Measurements from ENCODE around the gene DPCD. TPM values are rescaled to one million over a fixed set of nuclear protein-coding genes. Genes with fewer than 3 reads are reported as not detected.

Gene DPCD
- total RNA-seq, 1 experiment from 2014 or later: 64.2 TPM

- Histone ChIP-seq H3K27me3 (no peaks in the 10 kb centered on the region), H3K9me3 (no peaks in the 10 kb centered on the region), H3K36me3 (no peaks in the 10 kb centered on the region), H3K4me3 (no peak overlapping the region)
- no peak for DNase-seq
Measured at GRCh38 chr10:101565370-101565900, 22.7 kb upstream of the DPCD start.

GRCh38 chr10:101565936-101566332, 22.2 kb upstream of the DPCD start:
- no peak for DNase-seq
- H3K9me3 ChIP-seq: no peaks in the 10 kb centered on the region
- no peaks in the 10 kb centered on the region for H3K36me3 ChIP-seq
- H3K27me3 ChIP-seq: no peaks in the 10 kb centered on the region
- H3K4me3 ChIP-seq: no peak overlapping the region

GRCh38 chr10:101566333-101567164, 21.6 kb upstream of the DPCD start:
- Histone ChIP-seq H3K36me3 (no peaks in the 10 kb centered on the region), H3K4me3 (no peak overlapping the region), H3K27me3 (no peaks in the 10 kb centered on the region), H3K9me3 (no peaks in the 10 kb centered on the region)
- no peak for DNase-seq

DNA sequence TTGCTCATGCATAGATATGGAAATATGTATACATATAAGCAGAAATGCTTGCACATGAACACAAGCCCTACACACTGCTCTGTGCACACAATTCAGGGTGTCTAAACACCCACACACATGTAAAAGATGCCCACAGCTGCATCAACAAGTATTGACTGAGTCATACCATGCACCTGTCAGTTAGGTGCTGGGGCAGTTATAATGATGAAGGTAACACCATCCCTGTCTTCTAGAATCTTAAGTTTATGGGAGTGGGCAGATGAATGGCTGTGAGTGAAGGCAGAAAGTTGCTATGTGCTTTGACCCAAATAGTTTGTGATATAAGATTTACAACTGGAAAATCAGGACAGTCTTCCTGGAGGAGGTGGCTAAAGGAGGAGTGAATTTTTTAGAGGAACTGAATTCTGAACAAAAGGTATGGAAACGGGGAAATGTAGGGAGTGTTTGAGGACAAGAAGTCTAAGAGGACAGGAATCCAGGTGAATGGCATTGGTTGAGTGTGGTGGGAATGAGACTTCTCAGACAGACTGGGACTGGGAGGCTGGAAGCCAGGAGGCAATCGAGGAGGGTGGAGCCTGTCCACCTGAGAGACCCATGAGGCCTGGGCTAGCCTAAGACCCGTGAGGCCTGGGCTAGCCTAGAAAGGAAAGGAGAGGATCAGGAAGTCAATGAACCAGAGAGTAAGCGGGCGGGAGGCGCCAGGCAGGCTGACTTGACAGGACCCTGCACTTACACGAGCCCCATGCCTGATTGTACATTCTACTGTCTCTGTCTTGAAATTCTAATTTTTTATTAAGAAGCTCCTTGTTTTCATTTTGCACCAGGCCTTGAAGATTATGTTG, 20.7 kb upstream of the DPCD start:
- no peaks in the 10 kb centered on the region for H3K9me3 ChIP-seq

GRCh38 chr10:101568054-101568745, 19.9 kb upstream of the DPCD start:
- no peaks in the 10 kb centered on the region for H3K27me3 ChIP-seq
- peaks cover 4% of the 10 kb centered on the region for H3K9me3 ChIP-seq
- no peaks in the 10 kb centered on the region for H3K36me3 ChIP-seq
- no peak for DNase-seq
- no peak overlapping the region for H3K4me3 ChIP-seq

More for the DNA sequence above, 20.7 kb upstream of the DPCD start:
- Histone ChIP-seq H3K27me3 (no peaks in the 10 kb centered on the region), H3K36me3 (no peaks in the 10 kb centered on the region), H3K4me3 (no peak overlapping the region)
- DNase-seq: no peak

- H3K4me3 ChIP-seq: no peak overlapping the region
Measured at GRCh38 chr10:101569323-101569621, 18.8 kb upstream of the DPCD start.

DNA sequence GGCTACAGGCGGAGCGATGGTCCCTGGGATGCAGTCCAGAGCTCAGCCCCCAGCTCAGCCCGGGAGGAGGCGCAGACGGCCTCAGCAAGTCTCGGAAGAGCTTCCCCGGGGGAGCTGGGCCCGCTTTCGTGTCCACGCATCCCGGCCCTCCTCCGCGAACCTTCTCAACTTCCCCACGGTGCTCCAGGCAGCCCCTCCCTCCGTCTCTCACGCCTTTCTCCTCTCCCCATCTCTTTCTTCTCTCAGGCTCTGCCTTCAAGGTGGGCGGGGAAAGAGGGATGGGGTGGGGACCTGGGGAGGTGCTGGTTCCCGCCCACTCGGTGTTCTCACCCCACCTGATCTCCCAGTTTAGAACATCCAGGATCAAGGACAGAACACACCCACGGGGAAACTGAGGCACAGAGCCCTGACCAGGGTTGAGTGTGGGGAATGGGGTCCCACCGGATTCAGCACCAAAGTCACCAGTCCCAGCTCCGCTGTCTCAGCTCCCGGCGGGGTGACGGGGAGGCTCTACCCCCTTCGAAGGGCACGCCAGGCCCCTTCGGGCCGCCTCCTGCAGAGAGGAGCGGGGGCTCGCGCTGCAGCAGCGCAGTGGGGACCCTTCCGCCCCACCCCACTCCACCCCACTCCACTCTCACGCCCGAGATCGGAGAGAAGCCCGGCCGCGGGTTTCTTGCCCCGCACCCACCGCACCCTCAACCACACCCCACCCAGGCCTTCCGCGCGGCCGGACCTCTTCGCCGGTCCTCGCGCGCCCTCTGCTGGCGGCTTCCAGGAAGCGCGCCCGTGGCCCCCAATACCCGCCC, 18.3 kb upstream of the DPCD start:
- peak overlapping the region; percentile 59 for H3K4me3 ChIP-seq
- no peaks in the 10 kb centered on the region for H3K27me3 ChIP-seq
- peak; percentile 68 for DNase-seq
- H3K9me3 ChIP-seq: peaks cover 4% of the 10 kb centered on the region
- no peaks in the 10 kb centered on the region for H3K36me3 ChIP-seq

More at GRCh38 chr10:101569323-101569621, 18.8 kb upstream of the DPCD start:
- H3K27me3 ChIP-seq: no peaks in the 10 kb centered on the region
- DNase-seq: no peak
- no peaks in the 10 kb centered on the region for H3K36me3 ChIP-seq
- H3K9me3 ChIP-seq: peaks cover 4% of the 10 kb centered on the region

- no peak for DNase-seq
- Histone ChIP-seq H3K9me3 (peaks cover 4% of the 10 kb centered on the region), H3K27me3 (no peaks in the 10 kb centered on the region), H3K36me3 (no peaks in the 10 kb centered on the region), H3K4me3 (peak overlapping the region; percentile 59)
Measured at GRCh38 chr10:101570428-101571270, 17.5 kb upstream of the DPCD start.

DNA sequence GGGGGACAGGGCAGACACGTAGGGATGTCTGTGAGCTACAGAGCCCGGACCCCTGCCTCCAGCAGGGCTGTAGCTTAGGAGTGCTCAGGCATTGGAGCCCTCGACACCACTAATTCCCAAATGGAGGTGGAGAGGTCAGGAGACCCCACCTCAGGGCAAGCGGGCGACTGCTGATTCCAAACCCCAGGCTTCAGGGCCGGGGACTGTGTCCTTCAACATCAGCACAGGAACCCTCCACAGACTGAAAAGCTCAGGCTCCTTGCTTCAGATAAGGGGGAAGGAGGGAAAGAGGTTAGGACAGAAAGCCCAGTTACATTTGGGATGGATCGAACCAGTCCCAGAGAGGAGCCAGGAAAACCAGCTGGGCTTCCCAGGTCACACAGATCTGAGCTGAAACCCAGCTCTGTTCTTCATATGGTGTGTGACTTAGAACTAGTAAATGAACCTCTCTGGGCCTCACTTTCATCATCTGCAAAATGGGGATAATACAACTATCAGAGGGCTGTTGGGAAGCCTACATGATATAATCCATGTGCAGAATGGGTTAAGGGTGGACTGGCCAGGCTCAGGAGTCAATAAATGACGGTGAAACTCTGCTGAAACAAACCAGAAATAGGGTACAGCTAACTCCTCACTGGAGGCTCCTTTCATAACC, 16.7 kb upstream of the DPCD start:
- H3K4me3 ChIP-seq: no peak overlapping the region

DNA sequence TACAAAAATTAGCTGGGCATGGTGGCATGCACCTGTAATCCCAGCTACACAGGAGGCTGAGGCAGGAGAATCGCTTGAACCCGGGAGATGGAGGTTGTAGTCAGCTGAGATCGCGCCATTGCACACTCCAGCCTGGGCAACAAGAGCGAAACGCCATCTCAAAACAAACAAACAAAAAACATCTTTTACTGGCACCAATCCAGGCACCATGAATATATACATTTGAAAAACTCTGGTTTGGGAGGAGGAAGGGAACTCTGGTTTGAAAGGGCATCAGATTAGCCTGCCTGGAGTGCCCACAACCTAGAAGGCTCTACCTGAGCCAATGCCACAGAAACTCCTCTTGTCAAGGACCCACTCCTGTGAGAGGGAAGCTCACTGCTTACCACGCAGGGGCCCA, 16.0 kb upstream of the DPCD start:
- Histone ChIP-seq H3K36me3 (no peaks in the 10 kb centered on the region), H3K4me3 (no peak overlapping the region), H3K27me3 (no peaks in the 10 kb centered on the region), H3K9me3 (peaks cover 4% of the 10 kb centered on the region)
- DNase-seq: no peak

More for the DNA sequence above, 16.7 kb upstream of the DPCD start:
- H3K36me3 ChIP-seq: no peaks in the 10 kb centered on the region
- peaks cover 4% of the 10 kb centered on the region for H3K9me3 ChIP-seq
- no peak for DNase-seq
- H3K27me3 ChIP-seq: no peaks in the 10 kb centered on the region

GRCh38 chr10:101572785-101573184, 15.3 kb upstream of the DPCD start:
- Histone ChIP-seq H3K36me3 (no peaks in the 10 kb centered on the region), H3K9me3 (peaks cover 4% of the 10 kb centered on the region), H3K27me3 (no peaks in the 10 kb centered on the region), H3K4me3 (no peak overlapping the region)
- DNase-seq: no peak

DNA sequence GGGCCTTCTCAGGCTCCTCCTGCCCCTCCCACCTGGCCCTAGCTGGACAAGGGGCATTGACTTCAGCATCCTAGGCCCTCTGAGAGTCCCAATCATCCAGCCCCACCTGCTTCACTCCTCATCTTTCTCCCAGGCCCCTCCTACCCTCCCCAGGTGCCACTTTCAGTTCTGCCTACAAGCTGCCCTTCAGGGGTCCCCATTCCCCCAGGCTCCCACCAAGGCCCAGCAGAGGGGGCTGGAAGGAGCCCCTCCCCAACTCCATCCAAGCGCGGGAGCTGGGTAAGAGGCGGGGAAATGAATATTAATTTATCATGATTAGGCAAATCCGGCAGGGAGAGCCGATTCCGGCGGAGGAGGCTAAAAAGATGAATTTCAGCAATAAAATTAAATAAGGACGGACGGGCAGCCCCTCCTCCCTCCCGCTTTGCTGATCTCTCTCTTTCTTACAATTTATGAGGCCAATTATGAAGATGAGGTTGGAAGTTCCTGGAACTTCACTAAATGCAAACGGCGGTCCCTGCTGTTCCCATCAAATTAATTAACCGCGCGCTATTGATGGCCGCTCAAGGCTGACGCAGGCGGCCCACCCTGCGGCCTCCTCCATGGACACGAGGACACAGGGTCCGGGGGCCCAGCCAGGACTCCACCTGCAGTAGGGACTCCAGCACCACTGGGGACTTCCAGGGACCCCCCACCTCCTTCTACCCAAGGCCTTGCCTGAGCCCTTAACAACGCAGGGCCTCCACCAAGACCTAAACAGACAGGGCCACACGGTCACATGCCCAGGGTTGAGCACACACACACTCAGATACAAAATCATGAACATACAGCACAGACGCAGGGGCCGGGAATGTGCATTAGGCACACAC, 14.0 kb upstream of the DPCD start:
- DNase-seq: no peak
- Histone ChIP-seq H3K27me3 (no peaks in the 10 kb centered on the region), H3K4me3 (no peak overlapping the region), H3K9me3 (peaks cover 4% of the 10 kb centered on the region), H3K36me3 (no peaks in the 10 kb centered on the region)

DNA sequence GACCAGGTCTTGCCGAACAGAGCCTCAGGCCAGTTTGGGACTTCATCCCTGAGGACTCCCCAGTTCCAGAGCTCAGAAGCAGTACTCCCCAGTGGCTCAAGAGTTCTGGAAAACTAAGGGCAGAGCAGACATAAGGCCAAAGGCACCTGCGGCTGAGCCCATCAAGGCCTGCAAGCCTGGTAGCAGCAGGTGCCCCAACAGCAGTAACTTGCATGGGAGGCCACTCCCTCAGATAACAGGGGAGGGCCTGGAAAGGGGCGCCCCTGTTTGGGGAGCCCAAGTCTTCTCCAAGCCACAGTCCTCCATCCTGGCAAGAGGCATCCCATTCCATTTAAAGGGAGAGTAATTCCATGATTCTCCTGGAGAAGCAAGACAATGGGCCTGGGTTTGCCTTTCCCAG, 13.0 kb upstream of the DPCD start:
- peaks cover 4% of the 10 kb centered on the region for H3K9me3 ChIP-seq
- H3K36me3 ChIP-seq: no peaks in the 10 kb centered on the region; the same call in 1 of the 2 replicates
- H3K4me3 ChIP-seq: no peak overlapping the region
- no peak for DNase-seq
- H3K27me3 ChIP-seq: no peaks in the 10 kb centered on the region

DNA sequence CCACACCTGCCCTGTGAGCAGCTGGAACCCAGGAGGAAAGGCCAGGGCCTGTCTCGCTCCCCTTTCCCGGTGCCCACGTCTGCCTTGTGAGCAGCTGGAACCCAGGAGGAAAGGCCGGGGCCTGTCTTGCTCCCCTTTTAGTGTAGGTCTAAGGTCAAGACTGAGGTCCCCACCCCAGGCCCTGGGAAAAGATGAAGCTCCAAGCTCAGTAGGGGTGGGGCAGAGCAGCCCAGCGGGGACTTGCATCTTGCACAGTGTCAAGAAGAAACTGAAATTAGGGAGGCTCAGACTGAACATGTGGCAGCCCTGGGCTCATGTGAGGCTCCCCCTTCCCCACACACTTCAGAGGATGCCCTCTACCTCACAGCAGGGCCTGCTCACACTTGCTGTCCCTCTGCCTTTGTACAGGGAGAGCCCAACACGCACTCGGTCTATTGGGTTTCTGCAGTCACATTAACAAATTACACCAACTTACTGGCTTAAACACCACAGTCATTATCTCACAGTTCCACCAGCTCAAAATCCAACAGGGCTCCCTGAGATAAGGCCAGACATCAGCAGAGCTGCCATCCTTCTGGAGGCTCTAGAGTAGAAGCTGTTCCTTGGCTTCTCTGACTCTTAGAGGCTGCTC, 12.4 kb upstream of the DPCD start:
- Histone ChIP-seq H3K9me3 (peaks cover 4% of the 10 kb centered on the region), H3K27me3 (no peaks in the 10 kb centered on the region), H3K4me3 (no peak overlapping the region), H3K36me3 (no peaks in the 10 kb centered on the region; the same call in 1 of the 2 replicates)
- DNase-seq: no peak
